D721Med (cell line): ENCODE measurements around the gene CKLF.

Source experiments
- DNase-seq: peaks from one replicate; pipeline ENCODE4 v3.0.0; 2011; ENCODE audit warnings: low spot score; ENCODE audit not compliant: insufficient read length
- FAIRE-seq: peaks from 2 replicates; lab custom pipeline; 2011; peaks lifted over from hg19 to GRCh38; lab: Jason Lieb, UNC
- CTCF ChIP-seq: IDR thresholded peaks from 2 replicates; pipeline ENCODE4 v1.5.1; 2012; ENCODE audit warnings: mild to moderate bottlenecking, control low read depth; ENCODE audit not compliant: insufficient read depth; ENCODE audit errors: missing control alignments

CKLF gene

GRCh38 chr16:66576296-66576695, 23.9 kb downstream of the CKLF start:
- no peak for FAIRE-seq
- TF ChIP-seq CTCF, result no peak
- no peak for DNase-seq

DNA sequence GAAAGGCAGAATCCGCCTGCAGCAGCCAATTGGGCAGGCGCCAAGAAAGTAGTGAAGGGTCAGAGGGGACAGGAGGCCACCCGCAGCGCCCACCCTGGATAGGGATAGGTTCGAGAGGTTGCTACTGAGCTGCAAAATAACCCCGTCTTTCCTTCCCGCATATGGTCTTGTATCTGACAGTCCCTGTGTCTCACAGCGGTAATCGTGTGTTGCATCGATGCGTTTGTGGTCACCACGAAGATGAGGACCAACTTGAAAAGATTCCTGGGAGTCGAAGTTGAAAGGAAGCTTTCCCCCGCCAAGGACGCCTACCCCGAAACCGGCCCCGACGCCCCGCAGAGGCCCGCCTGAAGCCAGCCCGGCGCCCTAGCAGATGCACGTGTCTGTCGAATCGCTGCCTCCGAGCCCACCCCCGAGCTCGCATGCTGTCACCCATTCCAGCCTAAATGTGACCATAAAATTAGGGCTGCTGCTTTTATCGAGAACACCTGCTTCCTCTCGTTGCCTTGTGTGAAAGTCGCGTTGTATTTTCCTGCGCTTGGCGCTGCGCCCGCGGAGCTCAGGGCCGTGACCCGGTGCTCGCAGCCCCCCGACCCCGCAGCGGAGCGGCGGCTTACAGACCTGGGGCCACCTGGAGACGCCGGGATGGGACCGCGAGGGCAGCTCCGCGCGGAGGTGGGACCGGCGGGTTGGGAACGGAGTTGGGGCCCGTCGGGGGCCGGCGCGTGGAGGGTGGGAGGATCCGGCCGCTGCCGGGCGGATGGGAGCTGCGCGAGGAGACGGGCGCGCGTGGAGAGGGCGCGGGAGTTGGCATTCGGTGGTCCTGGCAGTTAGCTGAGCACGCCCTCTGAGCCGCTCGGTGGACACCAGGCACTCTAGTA, 26.5 kb downstream of the CKLF start, which contains the start of gene CMTM2:
CMTM2 (plus strand) TSS at position 813 of the 881 bp plus-strand sequence. CDS start 145 bp downstream, outside the sequence.
- FAIRE-seq (no peak), DNase-seq (no peak)
- no peak for TF ChIP-seq CTCF

DNA sequence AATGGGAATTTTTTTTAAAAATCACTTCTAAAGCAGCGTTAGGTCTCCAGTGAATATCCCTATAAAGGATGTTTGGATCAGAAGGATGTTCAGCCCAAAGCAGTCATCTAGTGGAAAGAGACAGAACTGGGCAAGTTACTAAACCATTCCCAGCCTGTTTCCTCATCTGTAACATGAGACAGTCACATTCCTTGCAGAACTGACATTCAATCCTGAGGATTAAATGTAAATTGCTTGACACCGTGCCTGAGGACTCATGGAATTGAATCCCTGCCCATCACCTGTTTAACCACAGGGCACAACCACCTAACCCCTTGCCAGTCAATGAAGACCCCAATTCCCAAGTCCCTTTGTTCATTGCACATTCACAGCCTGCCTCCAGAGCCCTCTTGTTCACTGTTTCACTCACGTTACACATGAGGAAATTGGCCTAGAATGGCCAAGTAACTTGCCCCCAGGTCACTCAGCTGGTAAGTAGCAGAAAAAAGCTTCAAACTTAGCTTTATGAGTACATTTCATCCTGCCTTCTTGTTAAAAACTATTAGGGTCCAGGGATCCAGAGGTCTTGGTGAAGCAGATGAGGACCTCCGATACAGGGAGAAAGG, 28.3 kb downstream of the CKLF start:
- FAIRE-seq (no peak), DNase-seq (no peak)
- TF ChIP-seq CTCF, result no peak

- FAIRE-seq (no peak), DNase-seq (no peak)
- no peak for TF ChIP-seq CTCF
Measured at GRCh38 chr16:66581246-66581952, 29.0 kb downstream of the CKLF start.

DNA sequence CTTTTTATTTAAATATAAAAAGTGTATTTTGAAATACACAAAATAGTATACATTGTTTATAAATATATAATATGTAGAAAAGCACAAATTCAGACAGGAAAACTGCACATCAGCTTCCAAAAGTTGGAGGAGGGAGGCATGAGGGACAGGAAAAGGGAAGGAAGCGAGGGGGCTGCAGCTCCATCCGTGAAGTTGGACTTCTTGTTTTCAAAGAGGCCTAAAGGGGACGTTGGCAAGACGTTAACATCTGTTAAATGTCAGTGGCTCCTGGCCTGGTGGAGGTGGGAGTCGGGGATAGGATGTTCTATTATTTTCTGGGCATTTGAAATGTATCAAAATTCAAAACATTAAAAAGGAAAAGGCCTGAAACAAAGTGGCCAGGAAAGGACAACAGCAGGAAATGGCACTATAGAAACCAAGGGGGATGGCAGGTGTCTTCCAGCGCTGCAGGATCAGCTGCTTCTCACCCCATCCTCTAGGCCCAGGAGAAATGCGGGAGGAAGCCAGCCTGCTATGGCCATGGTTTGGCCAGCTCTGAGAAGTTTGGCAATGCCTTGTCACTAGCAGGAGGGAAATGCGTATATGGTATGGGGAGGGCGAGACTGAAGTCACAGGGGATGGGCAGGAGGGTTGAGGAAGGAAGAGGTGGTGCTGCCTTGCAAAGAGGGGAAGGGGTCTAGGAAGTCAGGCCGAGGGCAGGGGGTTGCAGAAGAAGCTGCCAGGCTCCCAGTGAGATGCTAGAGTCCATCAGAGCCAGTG, 33.3 kb downstream of the CKLF start:
- TF ChIP-seq CTCF, result no peak
- no peak for DNase-seq
- FAIRE-seq, result no peak

- FAIRE-seq (no peak), DNase-seq (no peak)
- TF ChIP-seq CTCF, result no peak
Measured at GRCh38 chr16:66587881-66588600, 35.7 kb downstream of the CKLF start.
